Stimulated activated CD8-positive, alpha-beta memory T cell treated with anti-CD3 and anti-CD28 coated beads, Interleukin-15, amount 100 ng/mL, for 24 hours (primary cell): ENCODE measurements around the gene DENND10.
"Not testable (repeated sequence)": the region's sequence is repeated elsewhere in the genome, so short reads cannot be mapped to it uniquely, and the experiment has no call there.

Source experiments
- DNase-seq: peaks from one replicate; pipeline ENCODE4 v3.0.0-alpha.2; 2020; ENCODE audit warnings: low read depth

Gene DENND10

DNA sequence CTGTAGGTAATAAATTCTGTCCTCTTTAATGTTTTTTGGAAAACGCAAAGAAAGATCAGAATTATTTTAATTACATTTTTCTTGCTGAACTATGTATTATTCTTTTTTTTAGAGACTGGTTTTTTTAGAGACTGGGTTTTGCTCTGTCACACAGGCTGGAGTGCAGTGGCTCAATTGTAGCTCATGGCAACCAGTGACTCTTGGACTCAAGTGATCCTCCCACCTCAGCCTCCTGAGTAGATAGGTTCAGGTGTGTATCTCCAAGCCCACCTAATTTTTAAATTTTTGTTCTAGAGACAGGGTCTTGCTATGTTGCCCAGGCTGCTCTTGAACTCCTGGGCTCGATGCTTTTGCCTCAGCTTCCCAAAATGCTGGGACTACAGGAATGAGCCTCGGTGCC lies 5.3 kb upstream of the DENND10 start:
- no peak for DNase-seq

DNA sequence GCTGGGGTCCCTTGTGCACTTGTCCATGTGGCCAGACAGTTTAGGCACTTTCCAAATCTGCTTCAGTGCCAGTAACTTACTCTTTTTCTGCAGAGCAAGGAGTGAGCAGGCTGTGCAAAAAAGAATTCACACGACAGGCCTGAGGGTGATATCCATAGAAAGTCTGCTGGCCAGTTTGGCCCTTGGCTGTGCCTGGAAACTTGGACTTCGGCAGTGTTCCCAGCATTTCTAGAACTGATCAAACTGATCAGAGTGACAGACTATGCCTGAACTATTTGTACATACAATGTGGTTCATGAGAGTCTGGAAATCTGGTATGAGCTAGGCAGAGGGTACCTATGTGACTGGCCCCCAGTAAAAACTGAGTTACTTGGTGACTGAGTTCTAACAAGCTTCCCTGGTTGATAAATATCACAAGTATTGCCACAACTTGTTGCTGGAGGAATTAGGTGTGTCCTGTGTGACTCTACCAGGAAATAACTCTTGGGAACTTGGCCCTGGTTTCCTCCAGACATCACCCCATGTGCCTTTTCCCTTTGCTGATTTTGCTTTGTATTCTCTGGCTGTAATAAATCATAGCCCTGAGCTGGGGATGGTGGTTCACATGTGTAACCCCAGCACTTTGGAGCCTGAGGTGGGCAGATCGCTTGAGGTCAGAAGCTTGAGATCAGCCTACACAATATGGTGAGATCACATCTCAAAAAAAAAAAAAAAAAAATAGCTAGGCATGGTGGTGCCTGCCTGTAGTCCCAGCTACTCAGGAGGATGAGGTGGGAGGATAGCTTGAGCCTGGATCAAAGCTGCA lies 3.3 kb upstream of the DENND10 start:
- no peak for DNase-seq

DNA sequence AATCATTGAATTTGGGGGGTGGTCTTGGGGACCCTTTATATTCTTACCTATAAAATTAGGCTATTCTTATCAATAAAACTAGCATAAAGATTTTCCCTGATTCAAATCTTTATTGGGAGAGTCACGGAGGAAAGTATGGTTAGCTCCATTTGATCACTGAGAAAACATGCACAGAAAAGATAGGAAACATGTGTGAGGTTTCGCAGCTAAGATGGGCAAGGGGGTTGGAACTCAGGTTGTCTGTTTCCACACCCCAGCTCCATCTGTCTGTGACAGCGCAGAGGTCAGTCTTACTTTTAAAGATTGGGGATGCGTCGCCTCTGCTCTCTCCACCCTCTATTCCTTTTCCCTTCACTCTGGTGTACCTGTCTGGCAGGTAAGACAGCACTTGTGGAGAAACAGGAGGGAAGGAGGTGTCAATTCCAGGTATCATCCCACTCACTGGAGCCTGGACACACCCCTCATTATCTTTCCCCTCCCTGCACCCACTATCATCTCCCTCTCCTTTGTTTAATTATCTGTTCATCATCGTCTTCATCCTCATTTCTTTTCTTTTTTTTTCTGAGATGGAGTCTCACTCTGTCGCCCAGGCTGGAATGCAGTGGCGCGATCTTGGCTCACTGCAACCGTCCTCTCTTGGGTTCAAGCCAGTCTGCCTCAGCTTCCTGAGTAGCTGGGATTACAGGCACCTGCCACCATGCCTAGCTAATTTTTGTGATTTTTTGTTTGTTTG lies 2.4 kb upstream of the DENND10 start:
- DNase-seq: no peak

DNA sequence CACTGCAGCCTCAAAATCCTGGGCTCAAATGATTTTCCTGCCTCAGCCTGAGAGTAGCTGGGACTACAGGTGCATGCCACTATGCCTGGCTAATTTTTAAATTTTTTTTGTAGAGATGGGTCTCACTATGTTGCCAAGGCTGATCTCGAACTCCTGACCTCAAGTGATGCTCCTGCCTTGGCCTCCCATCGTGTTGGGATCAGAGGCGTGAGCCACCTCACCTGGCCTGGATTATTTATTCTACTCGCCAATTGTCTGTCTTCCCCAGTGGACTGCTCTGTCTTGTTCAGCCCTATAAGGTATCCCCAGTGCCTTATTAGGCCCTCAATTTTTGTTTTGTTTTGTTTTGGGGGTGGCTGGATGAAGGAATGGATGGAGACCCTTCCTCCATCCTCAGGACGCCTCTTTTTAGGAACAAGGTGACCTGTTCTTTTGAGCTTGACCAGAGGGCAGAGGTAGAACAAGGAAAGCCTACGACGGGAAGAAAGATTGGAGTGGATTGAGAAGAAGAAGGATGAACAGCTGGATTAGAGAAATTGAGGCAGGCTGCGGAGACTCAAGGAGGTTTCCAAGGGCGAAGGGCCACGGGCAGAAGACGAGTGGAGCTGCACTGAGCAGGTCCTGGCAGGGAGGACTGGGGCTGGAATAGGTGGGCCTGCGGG lies 541 bp upstream of the DENND10 start:
- no peak for DNase-seq

DNA sequence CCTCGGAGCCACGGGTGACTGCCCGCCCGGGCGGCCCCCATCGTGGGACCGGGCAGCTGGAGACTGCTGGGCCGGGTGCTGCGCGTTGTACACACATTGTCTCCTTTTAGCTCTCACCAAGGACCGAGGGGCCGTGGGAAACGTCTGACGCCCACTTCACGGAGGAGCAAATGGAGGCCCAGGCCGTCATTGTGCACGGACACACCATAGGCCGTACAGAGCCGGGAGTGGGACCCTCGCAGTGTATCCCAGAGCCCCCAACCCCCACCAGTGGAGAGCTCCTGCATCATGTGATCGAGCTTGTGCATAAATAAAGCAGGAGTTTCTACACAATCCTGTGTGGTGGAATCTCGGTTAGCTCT lies 722 bp downstream of the DENND10 start:
- no peak for DNase-seq

DNA sequence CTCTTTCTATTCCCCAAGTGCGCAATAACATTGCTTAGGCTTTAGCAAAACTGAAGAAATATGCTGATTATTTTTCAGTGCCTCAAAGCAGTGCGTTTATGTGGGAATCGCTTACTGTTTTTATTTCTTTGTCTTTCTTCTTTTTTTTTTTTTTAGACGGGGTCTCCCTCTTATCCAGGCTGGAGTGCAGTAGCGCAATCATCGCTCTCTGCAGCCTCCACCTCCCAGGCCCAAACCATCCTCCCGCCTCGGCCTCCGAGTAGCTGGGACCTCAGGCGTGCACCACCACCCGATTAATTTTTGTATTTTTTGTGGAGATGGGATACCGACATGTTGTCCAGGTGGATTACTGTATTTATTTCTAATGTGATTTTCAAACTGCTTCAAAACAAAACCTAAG lies 1.2 kb downstream of the DENND10 start:
- no peak for DNase-seq

DNA sequence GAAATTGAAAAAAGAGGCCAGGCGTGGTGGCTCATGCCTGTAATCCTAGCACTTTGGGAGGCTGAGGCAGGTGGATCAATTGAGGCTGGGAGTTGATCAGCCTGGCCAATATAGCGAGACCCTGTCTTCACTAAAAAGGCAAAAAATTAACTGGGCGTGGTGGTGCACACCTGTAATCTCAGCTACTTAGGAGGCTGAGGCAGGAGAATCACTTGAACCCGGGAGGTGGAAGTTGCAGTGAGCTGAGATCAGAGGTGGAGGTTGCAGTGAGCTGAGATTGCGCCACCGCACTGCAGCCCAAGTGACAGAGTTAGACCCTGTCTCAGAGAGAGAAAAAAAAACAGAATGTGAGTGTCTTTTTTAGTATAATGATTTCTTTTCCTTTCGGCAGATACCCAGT lies 2.0 kb downstream of the DENND10 start:
- DNase-seq: not testable (repeated sequence)

DNA sequence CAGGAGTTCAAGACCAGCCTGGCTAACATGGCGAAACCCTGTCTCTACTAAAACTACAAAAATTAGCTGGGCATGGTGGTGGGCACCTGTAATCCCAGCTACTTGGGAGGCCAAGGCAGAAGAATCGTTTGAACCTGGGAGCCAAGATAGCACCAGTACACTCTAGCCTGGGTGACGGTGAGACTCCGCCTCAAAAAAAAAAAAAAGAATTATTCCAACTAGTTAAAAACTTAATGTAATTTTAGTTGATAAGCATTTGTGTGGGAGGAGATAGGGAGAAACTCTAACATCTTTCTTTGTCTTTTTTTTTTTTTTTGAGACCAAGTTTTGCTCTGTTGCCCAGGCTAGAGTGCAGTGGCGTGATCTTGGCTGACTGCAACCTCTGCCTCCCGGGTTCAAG lies 3.2 kb downstream of the DENND10 start:
- not testable (repeated sequence) for DNase-seq

DNA sequence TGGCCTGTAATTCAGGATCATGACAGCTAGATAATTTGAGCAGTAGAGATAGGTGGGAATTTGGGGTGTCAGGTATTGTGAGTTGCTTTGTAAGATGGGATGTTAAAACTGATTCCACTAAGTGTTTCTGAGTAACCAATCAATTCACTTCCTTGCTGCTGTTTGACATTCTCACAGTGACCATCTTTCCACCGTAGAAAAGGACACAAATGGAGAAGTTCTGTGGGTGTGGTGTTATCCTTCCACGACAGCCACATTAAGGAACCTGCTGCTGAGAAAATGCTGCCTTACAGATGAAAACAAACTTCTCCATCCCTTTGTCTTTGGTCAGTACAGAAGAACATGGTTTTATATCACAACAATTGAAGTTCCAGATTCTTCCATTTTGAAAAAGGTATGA lies 3.9 kb downstream of the DENND10 start:
- not testable (repeated sequence) for DNase-seq

DNA sequence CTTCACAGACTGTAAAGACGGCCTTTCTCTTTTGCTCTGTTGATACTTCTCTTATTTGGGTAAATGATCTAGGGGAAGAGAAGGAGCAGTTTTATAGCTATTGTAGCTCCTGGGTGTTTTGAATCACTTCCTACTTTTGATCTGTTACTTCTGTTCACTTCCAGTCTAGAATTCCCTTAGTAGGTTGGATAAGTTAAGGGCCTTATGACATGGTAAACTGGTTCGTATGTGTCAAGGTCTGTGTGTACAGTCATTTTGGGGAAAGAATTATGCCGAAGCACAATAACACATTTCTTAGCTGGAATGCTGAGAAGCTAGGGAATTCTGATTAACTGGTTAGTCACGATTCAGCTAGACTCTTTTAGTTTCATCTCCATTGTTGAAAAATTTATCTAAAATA lies 8.1 kb downstream of the DENND10 start:
- no peak for DNase-seq

DNA sequence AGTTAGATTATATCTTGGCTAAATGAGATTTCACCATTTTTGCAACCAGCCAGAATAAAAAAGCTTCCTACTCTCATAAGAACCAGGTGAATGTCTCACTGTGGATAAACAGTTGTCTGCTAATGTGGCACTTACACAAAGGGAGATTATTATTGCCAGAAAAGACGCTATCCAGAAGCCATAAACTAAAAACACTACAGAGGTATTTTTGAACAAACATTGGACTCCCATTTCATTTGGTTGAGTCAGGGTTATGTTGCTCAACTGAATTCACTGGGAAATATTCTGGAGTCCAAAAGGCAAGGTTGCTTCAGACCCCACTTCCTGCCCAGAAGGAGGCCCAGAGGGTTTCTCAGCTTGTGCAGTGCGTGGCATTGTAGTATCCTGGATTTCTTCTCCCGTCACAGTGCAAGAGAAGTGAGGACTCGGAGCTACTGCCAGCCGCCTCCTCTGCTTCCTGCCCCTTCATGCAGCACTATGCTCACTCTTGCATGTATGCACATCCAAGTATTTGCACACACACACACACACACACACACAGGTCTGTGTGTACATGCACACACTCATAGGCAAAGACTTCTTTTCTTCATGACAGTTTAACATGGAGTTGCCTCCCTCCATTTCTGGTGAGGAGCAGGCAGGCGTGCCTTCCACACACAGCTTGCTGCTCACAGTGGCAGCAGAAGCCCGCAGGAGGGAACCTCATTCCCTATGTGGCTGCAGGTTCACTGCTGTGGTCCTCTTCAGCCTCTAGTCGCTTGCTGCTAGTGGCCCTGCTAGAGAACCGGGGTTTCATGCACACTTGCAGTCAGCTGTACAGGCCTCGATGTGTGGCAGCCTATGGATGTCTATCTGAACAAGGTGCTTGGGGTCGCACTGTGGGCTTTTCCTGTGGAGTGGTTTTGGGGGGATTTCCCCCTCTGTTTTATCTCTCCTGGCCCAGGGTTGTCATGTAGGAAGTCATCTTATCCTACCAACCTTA lies 10.1 kb downstream of the DENND10 start:
- DNase-seq: no peak

DNA sequence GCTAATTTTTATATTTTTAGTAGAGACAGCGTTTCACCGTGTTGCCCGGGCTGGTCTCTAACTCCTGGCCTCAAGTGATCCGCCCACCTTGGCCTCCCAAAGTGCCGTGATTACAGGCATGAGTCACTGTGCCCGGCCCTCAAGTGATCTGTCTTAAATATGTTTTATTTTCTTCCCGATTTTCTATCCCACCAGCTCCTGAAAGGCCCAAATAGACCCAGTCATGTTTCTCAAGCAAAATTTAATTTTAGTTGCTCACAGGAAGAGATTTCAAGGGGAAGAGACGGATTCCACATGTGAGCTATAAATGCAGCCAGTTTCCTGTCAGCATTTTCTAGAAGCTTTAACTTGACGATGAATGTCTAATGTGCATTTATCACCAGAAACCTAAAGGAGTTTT lies 12.0 kb downstream of the DENND10 start:
- no peak for DNase-seq

DNA sequence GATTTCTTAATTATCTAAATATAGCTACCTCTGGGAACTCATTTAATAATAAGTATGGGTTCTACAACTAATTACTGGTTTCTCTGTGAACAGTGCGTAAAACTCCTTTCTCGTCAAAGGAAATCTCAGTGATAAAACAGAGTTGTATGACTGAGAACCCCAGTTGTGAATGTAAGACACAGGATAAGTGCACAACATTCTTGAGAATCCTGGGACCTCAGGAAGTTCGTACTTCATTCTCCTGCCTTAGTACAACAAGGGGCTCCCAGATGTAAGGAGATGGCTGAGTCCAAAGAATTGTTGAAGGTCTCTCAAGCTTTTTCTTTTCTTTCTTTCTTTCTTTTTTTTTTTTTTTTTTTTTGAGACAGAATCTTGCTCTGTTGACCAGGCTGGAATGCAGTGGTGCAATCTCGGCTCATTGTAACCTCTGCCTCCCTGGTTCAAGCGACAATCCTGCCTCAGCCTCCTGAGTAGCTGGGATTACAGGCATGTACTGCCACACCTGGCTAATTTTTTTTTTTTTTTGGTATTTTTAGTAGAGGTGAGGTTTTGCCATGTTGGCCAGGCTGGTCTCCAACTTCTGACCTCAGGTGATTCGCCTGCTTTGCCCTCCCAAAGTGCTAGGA lies 12.5 kb downstream of the DENND10 start:
- no peak for DNase-seq

DNA sequence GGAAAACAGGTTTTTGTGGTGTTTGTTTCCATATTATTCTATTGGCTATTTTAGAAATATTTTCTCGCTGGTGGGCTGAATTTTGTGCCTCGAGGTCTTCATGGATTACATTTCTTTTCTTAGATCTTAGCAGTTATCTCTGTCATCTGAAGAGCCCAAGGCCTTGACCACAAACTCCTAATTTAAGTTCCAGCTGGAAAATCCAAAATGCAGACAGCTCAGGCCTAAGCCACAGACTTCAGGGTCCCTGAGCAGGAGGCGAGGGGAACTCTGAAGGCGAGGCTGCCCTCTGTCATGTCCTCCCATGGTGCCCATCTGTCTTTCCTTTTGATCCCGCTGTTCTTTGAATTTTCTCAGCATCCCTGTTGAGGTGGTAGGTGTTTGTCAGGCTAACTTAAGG lies 14.3 kb downstream of the DENND10 start:
- DNase-seq: no peak

DNA sequence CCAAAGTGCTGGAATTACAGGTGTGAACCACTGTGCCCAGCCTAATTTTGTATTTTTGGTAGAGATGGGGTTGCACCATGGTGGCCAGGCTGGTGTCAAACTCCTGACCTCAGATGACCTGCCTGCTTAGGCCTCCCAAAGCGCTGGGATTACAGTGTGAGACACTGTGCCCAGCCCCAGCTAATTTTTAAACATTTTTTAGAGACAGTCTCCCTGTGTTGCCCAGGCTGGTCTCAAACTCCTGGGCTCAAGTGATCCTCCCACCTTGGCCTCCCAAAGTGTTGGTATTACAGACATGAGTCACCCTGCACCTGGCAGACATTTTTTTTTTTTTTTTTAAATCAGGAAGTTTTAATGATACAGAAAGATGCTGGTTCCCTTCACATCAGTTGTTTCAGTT lies 15.5 kb downstream of the DENND10 start:
- no peak for DNase-seq

DNA sequence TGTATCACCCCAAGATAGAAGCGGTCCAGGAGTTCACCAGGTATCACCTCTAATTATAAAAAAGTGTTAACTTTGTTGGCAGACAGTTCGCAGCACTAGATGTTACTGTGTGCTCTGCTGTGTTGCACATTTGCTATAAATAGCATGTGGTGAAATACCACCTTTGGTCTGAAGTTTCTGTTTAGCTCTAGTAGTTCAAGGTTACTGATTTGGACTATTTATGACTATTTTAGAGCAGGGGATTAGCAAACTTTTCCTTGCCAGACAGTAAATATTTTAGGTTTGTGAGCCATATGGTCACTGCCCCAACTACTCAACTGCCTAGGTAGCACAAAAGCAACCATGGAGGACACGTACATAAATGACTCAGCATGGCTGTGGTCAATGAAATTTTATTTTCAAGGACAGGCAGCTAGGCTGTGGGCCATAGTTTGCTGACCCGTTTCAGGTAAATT lies 16.5 kb downstream of the DENND10 start:
- no peak for DNase-seq

DNA sequence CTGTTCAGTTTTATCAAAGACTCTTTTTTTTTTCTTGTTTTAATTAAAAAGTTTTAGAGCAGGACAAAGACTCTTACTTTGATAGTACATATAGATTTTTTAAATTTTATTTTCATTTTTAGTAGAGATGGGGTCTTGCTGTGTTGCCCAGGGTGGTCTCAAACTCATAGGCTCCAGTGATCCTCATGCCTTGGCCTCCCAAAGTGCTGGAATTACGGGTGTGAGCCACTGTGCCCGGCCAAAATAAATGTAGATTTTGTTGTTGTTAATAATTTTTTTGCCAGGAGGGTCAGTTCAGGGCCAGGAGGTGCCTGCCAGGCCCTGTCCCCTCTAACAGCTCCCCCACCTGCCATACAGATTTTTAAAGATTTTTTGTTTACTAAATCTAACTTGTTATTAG lies 17.0 kb downstream of the DENND10 start:
- DNase-seq: no peak

DNA sequence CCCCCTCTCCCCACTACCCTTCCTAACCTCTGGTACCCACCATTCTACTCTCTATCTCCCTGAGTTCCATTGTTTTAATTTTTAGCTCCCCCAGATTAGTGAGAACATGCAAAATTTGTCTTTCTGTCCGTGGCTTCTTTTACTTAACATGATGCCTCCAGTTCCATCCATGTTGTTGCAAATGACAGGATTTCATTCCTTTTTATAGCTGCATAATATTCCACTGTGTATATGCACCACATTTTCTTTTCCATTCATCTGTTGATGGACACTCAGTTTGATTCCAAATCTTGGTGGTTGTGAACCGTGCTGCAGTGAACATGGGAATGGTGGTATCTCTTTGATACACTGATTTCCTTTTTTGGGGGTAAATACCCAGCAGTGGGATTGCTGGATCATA lies 22.0 kb downstream of the DENND10 start:
- no peak for DNase-seq

DNA sequence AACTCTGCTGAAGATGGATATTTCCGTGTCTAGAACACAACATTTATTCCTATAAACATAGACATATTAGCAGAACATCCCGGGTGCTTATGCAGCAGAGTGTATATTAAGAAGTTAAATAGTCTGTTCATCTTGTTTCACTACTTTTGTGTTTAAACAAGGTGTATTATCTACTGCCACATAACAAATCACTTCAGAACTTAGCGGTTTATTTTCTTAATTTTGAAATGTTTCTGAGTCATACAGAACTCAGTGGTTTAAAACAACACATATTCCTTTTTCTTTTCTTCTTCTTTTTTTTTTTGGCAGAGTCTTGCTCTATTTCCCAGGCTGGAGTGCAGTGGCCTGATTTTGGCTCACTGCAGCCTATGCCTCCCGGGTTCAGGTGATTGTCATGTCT lies 25.8 kb downstream of the DENND10 start:
- DNase-seq: no peak

DNA sequence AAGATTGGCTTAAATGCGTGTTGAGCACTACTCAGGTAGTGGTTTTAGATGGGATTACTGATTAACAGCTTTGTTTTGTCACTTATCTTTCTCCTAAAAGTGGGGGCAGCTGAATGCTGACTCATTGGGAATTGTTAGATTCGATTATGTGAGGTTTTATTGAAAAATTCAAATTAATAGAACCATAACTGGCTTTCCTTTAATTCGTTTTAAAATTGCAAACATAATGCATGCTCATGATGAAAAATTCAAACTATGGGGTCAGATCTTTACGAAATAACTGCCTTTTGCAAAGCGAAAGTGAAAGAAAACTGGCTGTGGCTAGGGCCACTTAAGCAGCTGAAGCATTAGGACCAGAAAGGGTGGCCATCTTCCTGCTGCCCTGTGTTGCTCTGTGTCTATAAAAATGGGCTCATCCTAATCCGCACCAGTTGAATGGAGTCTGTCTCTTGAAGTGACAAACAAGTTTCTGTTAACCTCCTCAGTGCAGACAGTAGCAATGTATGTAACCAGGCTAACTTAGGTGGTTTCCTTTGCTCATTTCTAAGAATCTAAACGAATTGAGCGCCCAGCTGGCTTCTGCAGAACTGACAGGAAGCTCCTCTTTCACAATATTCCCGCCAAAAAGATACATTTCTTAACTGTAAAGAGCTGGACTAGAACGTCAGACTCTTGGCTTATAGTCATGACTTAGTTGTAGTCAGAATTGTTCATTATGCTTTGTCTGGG lies 27.8 kb downstream of the DENND10 start:
- no peak for DNase-seq
